Right lung (tissue), 5 donors: ENCODE data around the gene RGS6. TPM values are rescaled to one million over a fixed set of nuclear protein-coding genes. Genes with fewer than 3 reads are reported as not detected.
A peak's percentile ranks its signal among the peaks of the same experiment; 100 is the strongest.
"Not testable (repeated sequence)": the region's sequence is repeated elsewhere in the genome, so short reads cannot be mapped to it uniquely, and the experiment has no call there.

ENCODE experiments used
- DNase-seq, 2 donors: peaks; one replicate each; pipeline ENCODE4 v3.0.0-alpha.2; 2013
- polyA plus RNA-seq, 5 donors: library from polyadenylated mRNA; unstranded; fragments of 120-200 nt; gene quantifications; one replicate each; pipeline versions ENCODE4 v1.2.1 to v1.2.3, GENCODE V29; 2013; ENCODE audit warnings: inconsistent platforms in 1 of 5, low replicate concordance in 1 of 5; ENCODE audit not compliant: insufficient read length in 5 of 5, insufficient read depth in 1 of 5

The RGS6 gene
- polyA plus RNA-seq, 5 donors, result 2.8 to 3.1 (median 2.9) TPM

DNA sequence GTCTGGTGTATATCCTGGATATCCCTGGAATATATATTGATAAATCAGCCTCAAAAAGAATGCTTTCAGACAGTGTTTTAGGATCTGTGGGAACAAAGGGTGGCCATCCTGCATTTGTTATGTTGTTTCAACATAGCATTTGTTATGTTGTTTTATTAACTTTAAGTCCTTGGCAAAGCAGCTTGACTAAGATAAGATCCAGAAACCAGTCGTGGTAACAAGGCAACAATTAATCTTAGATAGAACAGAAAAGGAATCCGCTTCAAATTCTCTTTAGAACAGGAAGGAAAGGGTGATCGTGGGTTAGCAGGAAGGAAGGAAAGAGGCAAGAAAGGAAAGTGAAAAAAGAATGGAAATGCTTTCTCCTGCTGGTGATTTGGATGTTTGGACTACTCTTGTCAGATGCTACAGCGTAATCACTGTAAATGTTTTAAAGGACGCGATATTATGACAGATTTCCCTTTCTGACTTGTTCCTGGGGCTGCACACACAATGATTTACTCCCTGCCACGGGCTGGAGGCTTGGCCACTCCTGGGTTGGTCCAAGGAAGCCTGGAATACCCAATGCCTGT is 518.3 kb downstream of the RGS6 start:
- no peak for DNase-seq

DNA sequence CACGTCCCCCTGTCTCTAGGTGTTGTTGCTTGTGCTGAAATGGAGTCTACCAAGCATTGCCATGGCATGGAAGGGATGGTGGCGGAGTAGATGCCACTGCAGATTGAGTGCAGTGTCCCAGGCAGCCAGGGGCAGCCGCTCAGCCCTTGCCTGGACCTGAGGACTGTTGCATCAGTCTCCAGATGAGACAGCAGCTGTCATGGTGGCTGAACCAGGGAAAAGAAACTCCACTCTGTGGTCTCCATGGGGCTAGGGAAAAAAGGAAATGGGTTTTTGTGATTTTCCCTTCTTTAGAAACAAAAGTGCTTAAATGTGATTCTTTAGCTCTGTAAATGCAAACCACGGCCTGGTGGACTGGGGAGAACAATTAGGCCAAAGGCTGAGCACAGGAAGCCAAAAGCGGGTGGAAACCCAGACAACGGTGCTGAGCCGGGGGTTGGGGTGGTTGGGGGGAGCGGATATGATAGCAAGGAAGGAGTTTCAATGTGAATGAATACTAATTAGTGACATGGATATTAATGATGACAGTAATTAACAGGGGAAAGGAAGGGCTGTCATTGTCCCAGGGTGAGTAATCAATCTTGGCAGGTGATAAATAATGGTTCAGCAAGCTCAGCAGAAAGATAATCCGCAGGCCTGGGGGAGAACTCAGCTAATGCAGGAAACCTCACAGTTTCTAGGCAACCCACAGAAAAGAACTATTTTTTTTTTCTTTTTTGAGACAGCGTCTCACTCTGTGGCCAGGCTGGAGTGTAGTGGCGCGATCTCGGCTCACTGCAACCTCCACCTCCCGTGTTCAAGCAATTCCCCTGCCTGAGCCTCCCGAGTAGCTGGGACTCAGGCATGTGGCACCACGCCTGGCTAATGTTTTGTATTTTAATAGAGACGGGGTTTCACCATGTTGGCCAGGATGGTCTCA is 519.1 kb downstream of the RGS6 start:
- no peak for DNase-seq

- DNase-seq, result no peak
These were observed 520.5 kb downstream of the RGS6 start for GRCh38 chr14:72452774-72453173.

DNA sequence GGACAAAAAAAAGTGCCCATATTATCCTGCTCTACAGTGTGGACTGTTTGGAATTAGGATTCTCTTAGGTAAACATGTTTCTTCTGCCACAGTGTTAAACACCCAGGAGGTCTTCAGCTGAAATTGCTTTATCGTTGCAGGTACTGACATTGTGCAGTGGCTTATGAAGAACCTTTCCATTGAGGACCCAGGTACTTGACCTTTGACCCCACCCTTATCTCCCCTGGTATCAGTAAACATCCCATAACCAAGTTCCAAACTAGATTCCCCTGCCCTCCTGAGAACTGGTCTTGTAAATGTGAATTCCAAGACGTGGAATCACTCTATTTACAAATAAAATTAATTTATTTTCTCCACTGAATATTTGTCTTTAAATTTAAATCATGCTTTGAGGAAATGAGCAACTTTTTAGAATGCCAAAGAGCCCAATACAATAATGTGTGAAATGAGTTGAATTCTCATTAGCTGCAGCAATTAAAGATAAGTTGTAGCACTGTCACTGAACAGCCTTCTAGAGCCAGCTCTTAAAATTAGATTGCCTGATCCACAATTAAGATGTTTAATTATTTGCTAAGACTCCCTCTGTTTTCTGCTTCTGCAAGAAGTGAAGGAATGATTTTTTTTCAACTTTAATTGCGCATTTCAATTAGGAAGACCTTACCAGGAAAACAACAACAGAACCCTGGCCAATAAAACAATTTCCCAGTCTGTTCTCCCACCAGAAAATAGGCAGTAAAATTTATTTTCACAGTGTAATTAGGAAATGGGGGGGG is 522.3 kb downstream of the RGS6 start:
- DNase-seq, result no peak

GRCh38 chr14:72457641-72458040 is 525.4 kb downstream of the RGS6 start:
- no peak for DNase-seq

DNA sequence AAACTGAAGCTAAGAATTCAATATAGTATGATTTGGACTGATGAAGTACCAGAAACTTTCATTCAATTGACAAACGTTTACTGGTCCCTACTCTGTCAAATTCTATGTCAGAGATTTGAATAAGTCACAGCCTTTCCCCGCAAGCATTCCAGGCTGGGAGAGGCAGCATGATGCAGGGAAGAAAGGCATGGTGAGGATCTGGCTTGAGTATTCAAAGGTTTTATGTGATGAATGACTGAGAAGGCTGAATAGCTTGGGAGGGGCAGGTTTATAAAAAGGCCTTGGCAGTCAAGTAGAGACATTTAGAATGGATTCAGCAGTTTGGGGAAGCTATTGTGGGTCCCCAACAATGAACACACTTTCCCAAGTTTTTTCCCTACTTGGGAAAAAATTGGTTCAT is 529.8 kb downstream of the RGS6 start:
- DNase-seq, result no peak

DNA sequence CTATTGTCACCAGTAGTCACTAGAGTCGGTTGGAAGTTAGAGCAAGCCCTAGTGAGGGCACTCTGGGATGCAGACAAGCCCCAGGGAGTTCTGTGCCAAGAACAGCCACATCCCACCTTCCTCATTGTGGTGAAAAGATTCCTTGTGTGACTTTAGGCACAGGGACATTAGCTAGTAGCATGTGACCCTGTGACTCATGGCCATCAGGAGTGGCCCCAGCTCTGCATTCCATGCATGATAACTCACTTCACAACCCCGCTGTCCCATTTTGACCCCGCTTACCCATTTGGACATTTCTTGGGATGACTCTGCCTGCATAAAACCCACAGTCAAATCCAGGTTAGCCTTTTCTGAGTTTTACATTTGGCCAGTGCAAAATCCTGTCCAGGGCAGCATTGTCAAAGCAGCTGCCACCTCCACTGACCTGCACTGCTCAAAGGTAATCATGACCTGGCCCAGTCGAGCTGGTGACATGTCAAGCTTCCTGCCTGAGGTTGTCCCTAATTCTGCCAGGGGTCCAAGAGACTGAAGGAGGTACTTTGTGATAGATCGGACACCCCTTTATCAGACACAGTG is 531.1 kb downstream of the RGS6 start:
- DNase-seq, result no peak

DNA sequence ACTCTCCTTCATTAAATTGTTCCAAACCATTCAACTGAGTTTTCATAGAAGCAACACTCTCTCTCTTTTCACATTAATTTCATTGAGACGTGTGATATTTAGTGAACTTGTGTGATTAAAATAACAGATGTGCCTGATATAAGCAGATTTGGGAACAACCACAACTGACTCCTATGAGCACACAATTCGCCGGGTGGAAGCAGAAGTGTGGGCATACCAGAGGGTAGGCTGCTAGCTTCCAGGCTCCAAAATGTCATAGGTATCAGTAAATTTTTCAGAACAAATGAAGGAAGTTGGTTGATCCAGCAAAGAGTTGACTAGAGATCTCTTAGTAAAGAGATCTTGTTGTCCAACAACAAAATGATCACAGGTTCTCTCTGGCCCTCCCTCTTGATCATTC is 532.0 kb downstream of the RGS6 start:
- no peak for DNase-seq

DNA sequence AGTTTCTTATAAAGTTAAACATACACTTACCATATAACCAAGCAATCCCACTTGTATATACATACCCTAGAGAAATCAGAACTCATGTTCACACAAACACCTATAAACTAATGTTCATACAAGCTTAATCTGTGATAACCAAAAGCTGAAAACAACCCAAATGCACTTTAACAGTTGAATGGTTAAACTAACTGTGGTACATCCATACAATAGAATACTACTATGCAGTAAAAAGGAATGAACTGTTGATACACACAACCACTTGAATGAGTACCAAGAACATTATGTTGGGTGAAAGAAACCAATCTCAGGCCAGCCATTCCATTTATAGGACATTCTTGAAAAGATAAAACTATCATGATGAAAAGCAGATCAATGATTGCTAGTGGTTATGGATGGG is 534.1 kb downstream of the RGS6 start:
- no peak for DNase-seq

DNA sequence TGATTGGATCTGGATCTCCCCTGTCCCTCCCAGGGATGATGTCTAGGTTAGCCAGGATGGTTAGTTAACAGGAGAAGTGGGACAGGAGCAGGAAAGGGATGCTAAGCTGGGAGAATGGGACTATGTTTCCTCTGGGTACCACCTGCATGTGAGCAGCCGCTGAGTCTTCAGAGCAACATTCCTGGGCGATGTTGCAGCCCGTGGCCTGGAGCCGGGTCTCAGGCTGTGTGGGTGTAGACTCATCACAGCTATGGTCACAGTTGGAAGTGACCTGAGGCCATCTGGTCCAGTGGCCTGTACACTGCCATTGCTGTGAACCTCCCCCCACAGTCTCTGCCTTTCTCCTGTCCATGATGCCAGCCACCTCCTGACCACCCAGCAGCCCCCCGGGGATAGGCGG is 539.1 kb downstream of the RGS6 start:
- no peak for DNase-seq

- DNase-seq, result no peak
These were observed 540.6 kb downstream of the RGS6 start for GRCh38 chr14:72472845-72473244.

DNA sequence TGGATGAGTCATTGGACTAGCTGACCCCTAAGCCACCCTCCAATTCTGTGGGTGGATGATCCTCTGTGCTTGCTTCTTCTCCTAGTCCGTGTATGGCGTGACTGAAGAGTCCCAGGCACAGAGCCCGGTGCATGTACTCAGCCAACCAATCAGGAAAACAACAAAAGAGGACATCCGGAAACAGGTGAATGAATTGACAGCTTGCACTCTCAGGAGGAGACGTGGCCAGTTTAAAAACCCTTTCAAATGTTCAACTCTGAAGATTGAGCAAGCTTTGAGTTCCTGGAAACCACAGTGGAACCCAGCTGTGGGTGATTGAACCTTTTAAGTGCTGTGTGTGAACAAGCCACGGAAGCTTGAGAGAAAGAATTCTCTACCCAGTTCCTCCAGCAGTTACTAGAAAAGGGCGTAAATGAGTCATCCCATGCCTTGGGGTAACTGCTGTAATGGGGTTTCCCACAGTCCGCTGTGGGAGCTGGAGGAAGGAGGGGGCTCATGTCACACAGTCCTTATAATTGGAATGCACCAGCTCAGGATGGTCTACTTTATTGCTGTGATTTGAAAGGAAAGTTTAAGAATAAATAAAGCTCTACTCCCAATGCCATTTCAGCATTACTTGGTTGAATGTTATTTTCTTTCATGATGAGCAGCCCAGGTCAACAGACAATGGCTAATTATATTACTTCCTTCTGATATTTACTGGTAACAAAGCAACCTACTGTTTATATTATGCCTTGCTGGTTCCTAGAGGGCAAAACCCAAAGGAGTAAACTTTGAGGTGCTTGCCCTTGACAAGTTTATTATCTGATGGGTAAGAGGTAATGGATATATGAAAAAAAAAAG is 544.6 kb downstream of the RGS6 start:
- DNase-seq, result no peak

GRCh38 chr14:72477578-72477977 is 545.3 kb downstream of the RGS6 start:
- DNase-seq, result not testable (repeated sequence)

DNA sequence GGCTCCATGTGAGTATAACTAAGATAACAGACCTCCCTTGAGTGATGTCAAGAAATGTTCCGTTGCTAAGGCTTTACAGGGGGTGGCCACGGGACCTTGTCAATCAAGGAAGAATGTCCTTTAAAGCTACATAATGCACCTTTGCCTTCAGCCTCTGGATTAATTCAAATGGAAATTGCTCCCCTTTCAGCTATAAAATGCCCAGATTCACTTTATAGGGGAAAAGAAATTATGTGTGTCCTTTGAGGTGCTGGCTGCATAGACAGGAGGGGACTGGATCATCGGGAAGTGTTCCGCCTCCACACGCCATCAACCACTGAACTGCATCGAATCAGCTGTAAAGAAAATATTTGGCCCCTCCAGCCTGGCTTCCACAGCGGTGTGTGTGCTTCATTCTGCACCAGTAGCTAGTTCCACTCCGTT is 546.3 kb downstream of the RGS6 start:
- no peak for DNase-seq

- no peak for DNase-seq
These were observed 547.3 kb downstream of the RGS6 start for GRCh38 chr14:72479461-72479931.

DNA sequence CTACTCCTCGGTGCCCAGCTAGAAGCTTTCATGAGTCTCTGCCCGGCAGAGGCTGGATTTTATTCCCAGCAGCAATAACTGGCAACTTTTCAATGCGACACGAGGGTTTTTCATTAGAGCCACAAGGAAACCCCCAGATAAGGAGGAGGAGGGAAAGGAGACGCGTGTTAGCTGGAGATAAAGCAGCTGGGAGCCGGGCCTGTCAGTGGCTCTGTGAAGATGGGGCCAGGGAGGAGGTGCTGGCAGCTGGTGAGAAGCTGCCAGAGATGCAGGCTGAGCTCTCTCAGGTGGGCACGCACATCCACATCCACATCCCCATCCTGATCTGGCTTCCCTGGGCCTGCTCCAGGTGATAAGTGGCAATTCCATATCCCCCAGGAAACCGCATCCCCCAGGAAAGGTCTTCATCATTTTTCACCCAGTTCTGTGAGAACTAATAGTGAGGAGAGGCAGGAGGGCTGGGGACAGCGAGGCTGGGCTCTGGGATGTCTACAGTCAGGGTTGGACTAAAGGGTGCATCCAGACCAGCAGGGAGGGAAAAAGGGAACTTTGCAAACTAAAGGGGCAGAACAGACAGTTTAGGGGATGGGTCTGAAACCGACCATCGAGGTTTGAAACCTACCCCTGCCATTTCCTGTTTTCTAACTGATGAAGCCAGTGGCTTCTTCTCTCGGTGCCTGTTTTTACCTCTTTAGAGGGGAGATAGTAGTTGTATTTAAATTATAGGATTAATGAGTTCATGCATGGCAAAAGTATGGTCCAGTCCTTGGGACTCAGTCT is 548.4 kb downstream of the RGS6 start:
- DNase-seq, result peak; percentile 60 to 68

DNA sequence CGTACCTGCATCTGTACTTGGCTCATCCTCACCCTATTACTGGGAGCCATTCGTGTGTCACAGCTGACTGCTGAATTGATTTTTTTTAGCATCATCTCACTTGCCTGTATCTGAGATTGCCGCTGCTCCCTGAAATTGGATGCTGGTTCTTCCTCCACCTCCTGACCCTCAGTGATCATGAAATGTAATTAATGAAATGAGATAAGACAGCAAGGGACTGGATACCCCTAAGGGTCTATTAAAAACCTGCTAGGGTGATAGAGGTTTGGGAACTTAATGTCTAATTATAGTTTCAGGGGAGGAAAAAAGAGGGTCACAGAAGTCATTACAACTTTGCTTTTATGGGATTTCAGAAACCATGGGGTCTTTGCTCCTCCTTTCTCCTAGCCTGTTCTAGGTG is 551.1 kb downstream of the RGS6 start:
- no peak for DNase-seq

DNA sequence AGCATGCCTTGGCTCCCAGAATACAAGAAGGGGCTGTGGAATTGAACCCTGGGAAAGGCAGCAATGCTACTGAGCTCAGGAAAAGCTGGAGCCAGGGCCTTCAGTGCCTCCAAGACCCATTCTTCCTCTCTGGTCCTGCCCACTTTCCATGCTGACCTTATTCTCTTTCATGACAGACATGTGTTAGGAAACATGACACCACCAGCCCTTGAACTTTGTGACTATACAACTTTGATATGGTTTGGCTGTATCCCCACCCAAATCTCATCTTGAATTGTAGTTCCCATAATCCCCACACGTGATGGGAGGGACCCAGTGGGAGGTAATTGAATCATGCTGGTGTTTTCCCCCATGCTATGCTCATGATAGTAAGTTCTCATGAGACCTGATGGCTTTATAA is 553.5 kb downstream of the RGS6 start:
- DNase-seq, result no peak

GRCh38 chr14:72488514-72488913 is 556.3 kb downstream of the RGS6 start:
- DNase-seq, result no peak

DNA sequence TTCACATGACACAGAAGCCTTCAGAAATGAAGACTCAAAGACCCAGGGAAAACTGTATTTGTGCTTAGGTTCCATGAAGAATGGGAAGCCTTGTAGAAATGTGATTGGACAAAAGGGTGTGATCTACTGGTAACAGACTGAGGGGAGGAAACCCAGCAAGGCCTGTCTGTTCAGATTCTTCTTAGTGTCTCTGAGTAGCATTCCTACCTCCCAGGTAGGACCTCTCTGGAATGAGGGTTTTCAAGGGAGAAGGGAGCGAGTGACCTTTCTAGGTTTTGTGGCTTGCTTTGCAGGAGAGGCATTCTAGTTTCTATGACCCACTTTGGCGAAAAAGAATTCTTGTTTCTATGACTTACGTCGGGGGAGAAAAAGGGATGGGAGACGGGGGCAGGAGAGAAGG is 560.0 kb downstream of the RGS6 start:
- DNase-seq, result no peak
